ENCODE measurements around the gene ERC2.

ERC2 gene

DNA sequence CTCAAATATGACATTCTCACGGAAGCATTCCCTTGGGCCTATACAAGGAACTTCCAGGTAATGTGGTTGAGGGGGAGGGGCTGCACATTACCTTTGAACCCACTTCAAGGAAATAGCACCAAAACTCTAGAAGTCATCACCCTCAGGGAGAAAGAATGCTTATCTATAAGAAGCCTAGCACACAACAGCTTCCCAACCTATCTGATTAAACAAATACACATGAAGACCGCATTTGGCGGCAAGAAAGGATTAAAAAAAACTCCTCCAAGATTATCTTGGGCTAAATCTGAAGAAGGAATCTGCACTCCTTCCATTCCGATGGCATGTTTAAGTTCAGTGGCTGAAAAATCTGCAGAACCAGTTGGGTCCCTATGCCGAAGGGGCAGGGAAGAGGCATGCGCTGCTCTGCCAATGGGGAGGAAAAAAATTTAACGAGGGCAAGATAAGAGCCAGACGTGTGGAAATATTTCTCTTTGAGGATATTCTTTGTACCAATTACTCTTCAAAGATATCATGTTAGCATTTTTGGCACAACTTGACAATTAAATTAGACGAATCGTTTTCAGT, 899.2 kb downstream of the ERC2 start:
- H3K4me3 ChIP-seq (ENCODE audit: low read depth, low read length), result no peak overlapping the region
- TF ChIP-seq, protein P1, sequence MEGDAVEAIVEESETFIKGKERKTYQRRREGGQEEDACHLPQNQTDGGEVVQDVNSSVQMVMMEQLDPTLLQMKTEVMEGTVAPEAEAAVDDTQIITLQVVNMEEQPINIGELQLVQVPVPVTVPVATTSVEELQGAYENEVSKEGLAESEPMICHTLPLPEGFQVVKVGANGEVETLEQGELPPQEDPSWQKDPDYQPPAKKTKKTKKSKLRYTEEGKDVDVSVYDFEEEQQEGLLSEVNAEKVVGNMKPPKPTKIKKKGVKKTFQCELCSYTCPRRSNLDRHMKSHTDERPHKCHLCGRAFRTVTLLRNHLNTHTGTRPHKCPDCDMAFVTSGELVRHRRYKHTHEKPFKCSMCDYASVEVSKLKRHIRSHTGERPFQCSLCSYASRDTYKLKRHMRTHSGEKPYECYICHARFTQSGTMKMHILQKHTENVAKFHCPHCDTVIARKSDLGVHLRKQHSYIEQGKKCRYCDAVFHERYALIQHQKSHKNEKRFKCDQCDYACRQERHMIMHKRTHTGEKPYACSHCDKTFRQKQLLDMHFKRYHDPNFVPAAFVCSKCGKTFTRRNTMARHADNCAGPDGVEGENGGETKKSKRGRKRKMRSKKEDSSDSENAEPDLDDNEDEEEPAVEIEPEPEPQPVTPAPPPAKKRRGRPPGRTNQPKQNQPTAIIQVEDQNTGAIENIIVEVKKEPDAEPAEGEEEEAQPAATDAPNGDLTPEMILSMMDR (IDR thresholded peaks at IDR 0.05; ENCODE audit: control insufficient read depth, extremely low read depth, insufficient read depth), result no peak
- DNase-seq (ENCODE audit: low read depth), result peak; percentile 90

DNA sequence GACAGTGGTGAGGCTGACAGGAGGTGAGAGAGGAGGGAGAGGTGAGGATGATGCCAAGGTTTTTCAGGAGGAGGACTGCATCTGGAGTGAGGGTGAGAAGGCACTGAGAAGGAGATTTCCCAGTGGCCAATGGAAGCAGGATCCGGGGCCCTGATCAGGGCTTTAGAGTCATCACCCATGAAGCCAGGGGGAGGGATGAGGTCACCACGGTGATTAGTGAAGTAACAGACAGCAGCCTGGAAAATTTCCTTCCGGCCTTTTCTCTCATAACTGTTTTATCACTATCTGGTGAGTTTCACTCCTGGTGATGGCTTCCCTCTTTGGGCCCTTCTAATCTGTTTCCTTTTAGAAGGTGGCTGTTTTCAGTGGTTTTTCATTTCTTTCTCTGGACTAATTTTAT, 900.7 kb downstream of the ERC2 start:
- TF ChIP-seq, protein P1 (IDR thresholded peaks at IDR 0.05; ENCODE audit: control insufficient read depth, extremely low read depth, insufficient read depth), result no peak
- no peak for DNase-seq (ENCODE audit: low read depth)
- no peak overlapping the region for H3K4me3 ChIP-seq (ENCODE audit: low read depth, low read length)

DNA sequence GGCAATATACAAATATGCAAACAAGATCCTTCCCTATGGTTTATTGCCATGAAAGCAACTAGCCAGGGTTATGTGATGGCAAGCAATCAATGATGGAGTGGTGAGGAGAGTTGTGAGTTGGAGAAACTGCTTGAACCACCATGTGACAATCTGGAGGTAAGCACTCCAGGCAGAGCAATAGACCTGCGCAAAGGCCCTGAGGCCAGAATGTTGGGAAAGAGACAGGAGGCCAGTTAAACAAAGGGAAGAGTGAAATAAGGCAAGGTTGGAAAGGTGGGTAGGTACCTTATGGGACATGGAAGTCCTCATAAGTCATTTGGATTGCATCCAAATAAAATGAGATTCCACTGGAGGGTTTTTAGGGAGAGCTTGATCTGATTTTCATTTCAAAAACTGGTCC, 901.1 kb downstream of the ERC2 start:
- DNase-seq (ENCODE audit: low read depth), result no peak

DNA sequence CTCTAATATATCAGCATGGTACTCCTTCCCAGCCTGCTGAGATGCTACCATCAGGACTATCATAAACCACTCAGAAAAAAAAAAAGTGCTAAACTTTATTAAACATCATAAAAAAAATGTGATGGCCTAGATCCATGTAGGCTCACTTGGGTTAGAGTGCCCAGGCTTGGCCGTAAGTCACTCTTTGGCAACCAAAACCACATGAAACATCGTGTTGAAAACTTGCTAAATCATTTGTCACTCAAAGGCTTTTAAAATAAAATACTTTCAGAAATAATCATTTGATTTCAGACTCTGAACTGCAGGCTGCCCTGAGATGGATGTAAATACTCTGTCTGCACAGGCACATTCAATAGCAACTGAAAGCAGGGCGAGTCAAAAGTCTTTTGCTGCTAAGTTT, 902.7 kb downstream of the ERC2 start:
- no peak overlapping the region for H3K4me3 ChIP-seq (ENCODE audit: low read depth, low read length)
- TF ChIP-seq, protein P1 (IDR thresholded peaks at IDR 0.05; ENCODE audit: control insufficient read depth, extremely low read depth, insufficient read depth), result no peak
- DNase-seq (ENCODE audit: low read depth), result no peak

More for the DNA sequence above, 901.1 kb downstream of the ERC2 start:
- H3K4me3 ChIP-seq (ENCODE audit: low read depth, low read length), result no peak overlapping the region
- TF ChIP-seq, protein P1 (IDR thresholded peaks at IDR 0.05; ENCODE audit: control insufficient read depth, extremely low read depth, insufficient read depth), result no peak

DNA sequence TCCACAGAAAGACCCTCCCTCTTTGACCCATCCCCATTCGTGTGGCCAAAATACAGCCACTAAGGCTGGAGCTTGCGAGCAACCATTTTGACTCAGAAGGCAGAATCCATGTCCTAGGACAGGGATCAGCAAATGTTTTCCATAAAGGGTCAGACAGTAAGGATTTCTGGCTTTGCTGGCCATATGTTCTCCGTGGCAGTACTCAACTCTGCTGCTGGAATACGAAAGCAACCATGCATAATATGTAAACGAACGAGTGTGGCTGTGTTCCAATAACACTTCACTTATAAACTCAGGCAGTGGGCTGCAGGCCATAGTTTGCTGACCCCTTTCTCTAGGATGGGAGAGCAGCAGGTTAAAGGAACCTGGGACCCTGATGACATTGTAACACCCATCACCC, 903.5 kb downstream of the ERC2 start:
- H3K4me3 ChIP-seq (ENCODE audit: low read depth, low read length), result no peak overlapping the region
- TF ChIP-seq, protein P1 (IDR thresholded peaks at IDR 0.05; ENCODE audit: control insufficient read depth, extremely low read depth, insufficient read depth), result no peak
- DNase-seq (ENCODE audit: low read depth), result no peak

DNA sequence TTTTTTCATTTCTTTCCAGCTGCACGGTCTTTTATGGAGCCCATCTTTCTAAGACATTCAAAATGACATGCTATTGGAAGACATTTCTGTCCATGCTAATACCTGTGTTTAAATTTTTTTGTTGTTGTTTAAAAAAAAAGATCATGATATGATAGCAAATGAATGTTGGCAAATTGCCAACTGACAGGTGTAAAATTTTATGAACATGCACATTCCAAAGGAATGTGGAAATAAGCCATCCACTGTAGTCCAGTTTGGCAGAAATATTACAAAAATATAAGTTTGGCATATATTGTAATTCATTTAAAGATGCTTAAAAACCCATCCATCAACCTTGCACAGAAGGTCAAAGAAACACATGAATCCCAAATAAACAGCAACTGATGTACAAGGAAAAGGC, 905.6 kb downstream of the ERC2 start:
- TF ChIP-seq, protein P1 (IDR thresholded peaks at IDR 0.05; ENCODE audit: control insufficient read depth, extremely low read depth, insufficient read depth), result no peak
- no peak overlapping the region for H3K4me3 ChIP-seq (ENCODE audit: low read depth, low read length)
- DNase-seq (ENCODE audit: low read depth), result no peak

All from LNCaP clone FGC (cell line).